ENCODE results near the gene TOGARAM1.

GRCh38 chr14:44952391-44953110, 9.4 kb upstream of the TOGARAM1 start:
- no peak for TF ChIP-seq KLF1 (tag by site-specific recombination; IDR thresholded peaks at IDR 0.05)
- TF ChIP-seq ZBTB26 (tag by site-specific recombination; optimal IDR thresholded peaks at IDR 0.05), result no peak
- TF ChIP-seq CTCF (tag by site-specific recombination; IDR thresholded peaks at IDR 0.05), result no peak
- no peak for TF ChIP-seq SCRT1 (tag by site-specific recombination; IDR thresholded peaks at IDR 0.05; ENCODE audit: borderline replicate concordance)
- no peak for TF ChIP-seq ZNF138 (tag by site-specific recombination; IDR thresholded peaks at IDR 0.05; ENCODE audit: borderline replicate concordance)
- no peak for TF ChIP-seq REPIN1 (tag by site-specific recombination; IDR thresholded peaks at IDR 0.05; ENCODE audit: low read depth)
- no peak for TF ChIP-seq ZNF175 (tag by site-specific recombination; IDR thresholded peaks at IDR 0.05)
- no peak for TF ChIP-seq TCF7L2 (IDR thresholded peaks at IDR 0.05; ENCODE audit: borderline replicate concordance, low read depth, low read length)
- no peak for TF ChIP-seq ZNF76 (tag by site-specific recombination; IDR thresholded peaks at IDR 0.05; ENCODE audit: borderline replicate concordance, low read depth)
- TF ChIP-seq ZNF155 (tag by site-specific recombination; IDR thresholded peaks at IDR 0.05), result no peak
- no peak for TF ChIP-seq PBX3 (CRISPR knock-in tag; IDR thresholded peaks at IDR 0.05)
- TF ChIP-seq ZNF677 (tag by site-specific recombination; IDR thresholded peaks at IDR 0.05), result no peak
- no peak for TF ChIP-seq ZNF555 (tag by site-specific recombination; conservative IDR thresholded peaks at IDR 0.05)
